H7 (cell line): ENCODE measurements around the gene LITAF. TPM values are rescaled to one million over a fixed set of nuclear protein-coding genes. Genes with fewer than 3 reads are reported as not detected.
"Not testable (repeated sequence)": the region's sequence is repeated elsewhere in the genome, so short reads cannot be mapped to it uniquely, and the experiment has no call there.

Experiments used
- DNase-seq: peaks from one replicate; pipeline ENCODE4 v3.0.0; 2012
- H3K27me3 ChIP-seq: 2 replicates; pipeline ENCODE4 v1.6.0; 2011; ENCODE audit warnings: mild to moderate bottlenecking, low read length; ENCODE audit not compliant: control insufficient read depth, insufficient read depth
- H3K36me3 ChIP-seq: replicated peaks from 2 replicates; pipeline ENCODE4 v1.5.1; 2011; ENCODE audit warnings: low read length; ENCODE audit not compliant: control insufficient read depth, insufficient read depth
- H3K4me3 ChIP-seq: 2 replicates; pipeline ENCODE4 v1.5.1; 2011; ENCODE audit warnings: low read depth, mild to moderate bottlenecking, control low read depth, low read length, moderate library complexity; ENCODE audit not compliant: insufficient read depth
- total RNA-seq: library from RNA; depleted of rRNA; stranded (reverse); fragments of >200 nt; shearing (Covaris generic); gene quantifications from 2 replicates; pipeline ENCODE4 v1.2.3, GENCODE V29; 2014; rRNA removed

Gene LITAF
- total RNA-seq, 1 experiment from 2014 or later, result 71.8 TPM

GRCh38 chr16:11504261-11504660 is 82.5 kb downstream of the LITAF start:
- DNase-seq, H3K36me3 ChIP-seq, H3K27me3 ChIP-seq, H3K4me3 ChIP-seq: not testable (repeated sequence)

GRCh38 chr16:11503566-11503965 is 83.2 kb downstream of the LITAF start:
- H3K4me3 ChIP-seq, result no peak overlapping the region
- H3K36me3 ChIP-seq, result no peaks in the 10 kb centered on the region
- no peaks in the 10 kb centered on the region for H3K27me3 ChIP-seq
- no peak for DNase-seq

GRCh38 chr16:11502239-11502638 is 84.5 kb downstream of the LITAF start:
- no peaks in the 10 kb centered on the region for H3K36me3 ChIP-seq
- DNase-seq, result no peak
- H3K27me3 ChIP-seq, result no peaks in the 10 kb centered on the region
- H3K4me3 ChIP-seq, result no peak overlapping the region

GRCh38 chr16:11501632-11502031 is 85.1 kb downstream of the LITAF start:
- Histone ChIP-seq H3K4me3 (no peak overlapping the region), H3K27me3 (no peaks in the 10 kb centered on the region), H3K36me3 (no peaks in the 10 kb centered on the region)
- DNase-seq, result peak; percentile 89

- Histone ChIP-seq H3K4me3 (no peak overlapping the region), H3K27me3 (no peaks in the 10 kb centered on the region), H3K36me3 (no peaks in the 10 kb centered on the region)
- no peak for DNase-seq
Measured at GRCh38 chr16:11500700-11501346, 85.9 kb downstream of the LITAF start.

GRCh38 chr16:11499295-11500089 is 87.2 kb downstream of the LITAF start:
- H3K36me3 ChIP-seq, result no peaks in the 10 kb centered on the region
- H3K27me3 ChIP-seq, result no peaks in the 10 kb centered on the region
- peak; percentile 59 for DNase-seq
- H3K4me3 ChIP-seq, result no peak overlapping the region

GRCh38 chr16:11498683-11499082 is 88.0 kb downstream of the LITAF start:
- H3K27me3 ChIP-seq, result no peaks in the 10 kb centered on the region
- H3K4me3 ChIP-seq, result no peak overlapping the region
- no peak for DNase-seq
- H3K36me3 ChIP-seq, result no peaks in the 10 kb centered on the region

GRCh38 chr16:11497851-11498289 is 88.8 kb downstream of the LITAF start:
- no peak for DNase-seq
- no peak overlapping the region for H3K4me3 ChIP-seq
- H3K36me3 ChIP-seq, result no peaks in the 10 kb centered on the region
- no peaks in the 10 kb centered on the region for H3K27me3 ChIP-seq

Other genes with a start within 250 kb of the LITAF start
- gene RMI2, start 241.5 kb downstream of the LITAF start, total RNA-seq, result 58.8 and 59.2 TPM in 2 replicates
- 34.1 and 34.9 TPM in 2 replicates for gene SNN, start 81.5 kb upstream of the LITAF start, total RNA-seq
- 12.3 and 14.4 TPM in 2 replicates for gene TXNDC11, start 155.9 kb upstream of the LITAF start, total RNA-seq
- gene ZC3H7A, start 210.3 kb upstream of the LITAF start, total RNA-seq, result 19.7 and 27.0 TPM in 2 replicates